ENCODE results near the gene TEX36.
"Not testable (repeated sequence)": the region's sequence is repeated elsewhere in the genome, so short reads cannot be mapped to it uniquely, and the experiment has no call there.

Gene TEX36, protein sequence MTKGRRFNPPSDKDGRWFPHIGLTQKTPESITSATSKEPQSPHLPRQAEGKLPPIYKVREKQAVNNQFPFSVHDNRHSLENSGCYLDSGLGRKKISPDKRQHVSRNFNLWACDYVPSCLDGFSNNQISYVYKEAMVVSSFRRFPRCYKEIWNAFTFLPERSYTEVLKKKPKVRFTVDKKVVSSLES
- 0 reads per million in 9 experiments for total RNA-seq

DNA sequence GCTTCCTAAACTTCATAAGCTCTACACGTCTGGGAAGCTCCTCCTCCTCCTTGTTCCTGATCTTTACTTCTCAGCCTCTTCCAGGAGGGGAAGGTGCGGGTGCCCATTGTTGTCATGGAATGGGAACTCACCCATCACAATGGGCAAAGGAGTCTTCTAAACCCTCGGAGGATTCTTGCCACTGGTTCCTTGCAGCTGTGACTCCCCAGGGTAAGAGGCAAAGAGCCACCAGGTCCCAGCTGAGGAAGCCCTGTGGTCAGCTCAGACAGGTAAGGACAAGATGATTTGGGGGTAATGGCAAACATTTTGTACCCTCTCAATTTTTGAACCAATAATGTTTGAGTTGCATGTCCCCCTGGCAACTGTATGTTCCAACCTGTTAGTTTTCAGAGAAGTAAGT lies at the start of gene TEX36:
TEX36 (minus strand) TSS at position 101 of the 400 bp plus-strand sequence. CDS start 174 bp downstream, outside the sequence.
- H3K36me3 Mint-ChIP-seq (ENCODE audit: insufficient read depth): no peaks in the 10 kb centered on the region
- no peaks in the 10 kb centered on the region for H3K4me1 Mint-ChIP-seq (ENCODE audit: low read depth in 2 of 2)

DNA sequence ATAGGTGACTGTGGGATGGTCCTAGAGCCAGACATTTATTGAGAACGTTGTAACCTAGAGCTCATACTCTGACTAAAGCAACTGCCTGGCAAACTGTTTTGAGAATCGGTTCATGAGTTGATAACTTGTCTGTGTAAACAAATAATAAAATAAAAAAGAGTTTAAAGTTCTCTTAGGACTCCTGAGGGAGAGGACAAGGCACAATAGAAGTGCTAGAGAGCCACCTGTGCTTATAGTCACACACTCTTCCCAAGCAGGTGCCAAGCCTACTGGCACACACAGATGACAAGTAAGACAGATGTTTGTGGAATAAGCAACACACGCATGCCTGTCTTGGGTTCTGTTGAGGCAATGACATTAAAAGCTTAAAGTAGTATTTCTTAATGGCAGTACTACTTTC lies 44.5 kb upstream of the TEX36 start:
- no peak for DNase-seq
- Mint-ChIP-seq H3K9me3 (no peaks in the 10 kb centered on the region), H3K27me3 (no peaks in the 10 kb centered on the region), H3K36me3 (ENCODE audit: insufficient read depth) (peaks cover 97% of the 10 kb centered on the region), H3K4me1 (ENCODE audit: low read depth in 2 of 2) (peaks cover 12 to 21% of the 10 kb centered on the region in 2 donors), H3K4me3 (no peak overlapping the region), H3K27ac (no peak overlapping the region)
- ATAC-seq (replicated peaks): no peak

More for the DNA sequence above, at the start of gene TEX36:
- Mint-ChIP-seq H3K4me3 (no peak within 1 kb of the TSS), H3K27me3 (peaks cover 48 to 63% of the 10 kb centered on the region in 2 donors), H3K9me3 (peaks cover 0 to 4% of the 10 kb centered on the region in 2 donors), H3K27ac (no peak within 1 kb of the TSS)
- no peak for ATAC-seq (replicated peaks)
- no peak for DNase-seq

DNA sequence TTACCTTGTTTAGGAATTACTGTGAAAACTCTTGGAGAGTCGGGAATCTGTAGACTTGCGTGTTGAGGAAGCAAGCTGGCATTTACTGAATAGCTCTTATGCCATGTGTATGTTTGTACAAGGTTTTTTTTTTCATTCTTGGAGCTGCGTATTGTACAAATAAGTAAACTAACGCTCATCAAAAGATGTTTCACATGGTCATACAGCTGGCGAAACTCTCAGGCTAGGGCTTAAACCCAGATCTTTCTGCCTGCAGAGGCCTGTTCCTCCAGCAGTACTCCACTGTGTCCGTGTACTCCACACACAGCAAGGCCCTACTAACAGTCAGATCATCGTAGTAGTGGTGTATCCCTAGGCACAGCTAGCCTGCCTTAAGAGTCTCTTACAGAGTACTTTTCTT lies 44.0 kb upstream of the TEX36 start:
- Mint-ChIP-seq H3K4me3 (no peak overlapping the region), H3K27me3 (no peaks in the 10 kb centered on the region), H3K27ac (no peak overlapping the region), H3K9me3 (no peaks in the 10 kb centered on the region), H3K36me3 (ENCODE audit: insufficient read depth) (peaks cover 97% of the 10 kb centered on the region), H3K4me1 (ENCODE audit: low read depth in 2 of 2) (peaks cover 7 to 21% of the 10 kb centered on the region in 2 donors)
- no peak for ATAC-seq (replicated peaks)
- DNase-seq: no peak

DNA sequence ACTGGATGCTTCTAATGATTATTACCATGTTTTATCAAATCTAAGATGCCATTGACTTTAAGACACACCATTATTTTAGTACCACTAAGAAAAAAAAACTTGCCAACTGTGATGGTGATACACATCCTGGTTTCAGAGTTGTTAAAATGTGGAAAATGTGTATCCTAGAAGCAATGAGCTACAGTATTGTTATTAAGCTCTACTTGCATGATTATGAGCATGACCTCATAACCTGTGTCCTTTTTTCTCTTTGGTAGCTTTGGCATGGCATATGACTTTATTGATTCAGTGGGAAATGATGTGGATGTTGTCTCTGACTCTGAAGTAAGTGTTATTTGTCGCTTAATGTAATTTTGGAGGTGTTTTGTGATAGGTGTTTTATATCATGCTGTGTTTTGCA lies 39.8 kb upstream of the TEX36 start:
- DNase-seq (no peak), ATAC-seq (replicated peaks) (no peak)
- Mint-ChIP-seq H3K27ac (no peak overlapping the region), H3K9me3 (no peaks in the 10 kb centered on the region), H3K36me3 (ENCODE audit: insufficient read depth) (peaks cover 80% of the 10 kb centered on the region), H3K27me3 (no peaks in the 10 kb centered on the region), H3K4me3 (no peak overlapping the region), H3K4me1 (ENCODE audit: low read depth in 2 of 2) (peaks cover 11 to 30% of the 10 kb centered on the region in 2 donors)

DNA sequence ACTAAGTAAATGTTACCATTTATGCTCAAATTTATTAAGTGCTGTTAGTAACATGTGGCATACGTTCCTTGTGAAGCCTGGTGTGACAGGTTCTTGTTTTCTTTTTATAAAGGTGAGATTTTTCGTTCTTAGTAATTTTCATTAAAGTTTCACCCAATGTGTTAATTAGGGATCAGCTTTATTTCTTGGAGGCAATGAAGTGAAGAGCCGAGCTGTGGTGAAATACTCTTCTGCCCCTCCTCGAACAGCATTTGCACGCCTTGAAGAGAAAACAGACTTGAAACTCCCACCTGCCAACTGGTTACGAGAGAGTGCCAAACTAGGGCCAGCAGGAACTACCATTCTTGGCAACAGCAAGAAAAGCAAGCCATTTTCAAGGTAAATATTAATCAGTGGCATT lies 38.1 kb upstream of the TEX36 start:
- Mint-ChIP-seq H3K27me3 (no peaks in the 10 kb centered on the region), H3K4me1 (ENCODE audit: low read depth in 2 of 2) (peaks cover 11 to 30% of the 10 kb centered on the region in 2 donors), H3K36me3 (ENCODE audit: insufficient read depth) (peaks cover 62% of the 10 kb centered on the region), H3K4me3 (peak overlapping the region; percentile 78 to 94), H3K27ac (peak overlapping the region in 1 of 2 donors; percentile 6), H3K9me3 (no peaks in the 10 kb centered on the region)
- ATAC-seq (replicated peaks): no peak
- DNase-seq: no peak

DNA sequence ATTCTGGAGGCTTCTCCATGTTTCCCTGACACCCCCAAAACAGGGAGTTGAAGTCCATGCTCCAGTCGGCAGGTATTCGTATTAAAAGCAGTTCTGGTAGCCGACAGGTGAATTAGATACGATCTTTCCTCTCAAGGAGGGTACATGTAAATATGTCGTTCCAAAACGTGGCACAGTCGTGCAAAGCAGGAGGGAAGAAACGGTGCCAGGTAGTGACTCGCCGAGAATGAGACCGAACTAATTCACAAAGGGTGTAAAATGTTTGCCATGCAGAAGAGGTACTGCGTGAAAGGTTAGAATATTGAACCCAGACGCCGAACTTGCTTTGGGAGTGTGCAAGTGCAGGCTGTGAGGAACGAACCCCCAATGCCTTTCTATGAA lies 37.0 kb upstream of the TEX36 start:
- Mint-ChIP-seq H3K36me3 (ENCODE audit: insufficient read depth) (peaks cover 53% of the 10 kb centered on the region), H3K9me3 (no peaks in the 10 kb centered on the region), H3K4me1 (ENCODE audit: low read depth in 2 of 2) (peaks cover 11 to 29% of the 10 kb centered on the region in 2 donors), H3K27me3 (no peaks in the 10 kb centered on the region), H3K4me3 (peak overlapping the region; percentile 78 to 94), H3K27ac (peak overlapping the region; percentile 80 to 97)
- no peak for ATAC-seq (replicated peaks)
- no peak for DNase-seq

DNA sequence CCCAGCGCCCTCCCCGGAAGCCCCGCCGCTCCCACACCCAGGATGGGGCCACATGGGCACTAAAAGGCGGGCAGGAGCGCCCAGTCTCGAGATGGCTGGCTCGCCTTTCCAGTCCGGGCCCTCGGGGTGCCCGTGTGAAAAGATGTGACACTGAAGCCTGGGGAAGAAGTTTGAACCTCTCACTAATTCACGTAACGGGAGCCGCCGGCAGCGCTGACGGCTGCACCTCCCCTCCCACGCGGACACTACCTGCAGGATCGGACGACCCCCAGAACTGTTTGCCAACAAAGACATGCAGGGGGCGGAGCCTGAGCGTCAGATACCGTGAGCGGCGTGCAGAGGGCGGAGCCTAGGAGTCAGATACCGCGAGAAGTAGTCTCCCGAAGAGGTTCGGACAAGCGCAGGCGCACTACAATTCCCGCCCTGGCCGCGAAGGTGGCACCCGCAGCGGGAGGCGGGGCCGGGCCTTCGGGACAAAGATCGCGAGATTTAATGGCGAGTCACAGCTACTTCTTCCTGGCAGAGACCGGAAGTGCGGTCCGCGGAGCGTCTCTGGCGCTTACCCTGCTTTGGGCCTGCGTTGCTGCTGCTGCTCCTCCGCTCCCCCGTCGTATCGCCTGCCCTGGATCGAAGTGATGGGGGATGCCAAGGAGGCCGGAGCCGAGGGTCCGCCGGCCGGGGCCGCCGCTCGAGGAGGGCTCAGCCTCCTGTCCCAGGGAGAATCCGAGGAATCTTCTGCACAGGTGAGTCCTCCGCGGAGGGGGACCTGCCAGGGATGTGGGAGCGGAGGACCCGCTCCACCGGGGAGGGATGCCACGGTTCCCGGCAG lies 36.4 kb upstream of the TEX36 start, which contains the start of gene EDRF1:
EDRF1 (plus strand) TSS at position 537 of the 829 bp plus-strand sequence; CDS start at position 636, 99 bp downstream.
- H3K4me1 Mint-ChIP-seq (ENCODE audit: low read depth in 2 of 2): peaks cover 8 to 24% of the 10 kb centered on the region in 2 donors
- no peaks in the 10 kb centered on the region for H3K9me3 Mint-ChIP-seq
- H3K27me3 Mint-ChIP-seq: no peaks in the 10 kb centered on the region
- DNase-seq: peak; percentile 99
- H3K27ac Mint-ChIP-seq: peak within 1 kb of the TSS; percentile 80 to 97
- H3K4me3 Mint-ChIP-seq: peak within 1 kb of the TSS; percentile 78 to 94
- ATAC-seq (replicated peaks): peak; percentile 88
- peaks cover 47% of the 10 kb centered on the region for H3K36me3 Mint-ChIP-seq (ENCODE audit: insufficient read depth)

DNA sequence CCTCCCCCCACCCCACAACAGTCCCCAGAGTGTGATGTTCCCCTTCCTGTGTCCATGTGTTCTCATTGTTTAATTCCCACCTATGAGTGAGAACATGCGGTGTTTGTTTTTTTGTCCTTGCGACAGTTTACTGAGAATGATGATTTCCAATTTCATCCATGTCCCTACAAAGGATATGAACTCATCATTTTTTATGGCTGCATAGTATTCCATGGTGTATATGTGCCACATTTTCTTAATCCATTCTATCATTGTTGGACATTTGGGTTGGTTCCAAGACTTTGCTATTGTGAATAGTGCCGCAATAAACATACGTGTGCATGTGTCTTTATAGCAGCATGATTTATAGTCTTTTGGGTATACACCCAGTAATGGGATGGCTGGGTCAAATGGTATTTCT lies 31.8 kb upstream of the TEX36 start:
- not testable (repeated sequence) for DNase-seq; ATAC-seq (replicated peaks); H3K4me3 Mint-ChIP-seq; H3K27ac Mint-ChIP-seq; H3K36me3 Mint-ChIP-seq (ENCODE audit: insufficient read depth); H3K27me3 Mint-ChIP-seq; H3K4me1 Mint-ChIP-seq (ENCODE audit: low read depth in 2 of 2)
- H3K9me3 Mint-ChIP-seq: peaks cover 3 to 17% of the 10 kb centered on the region in 2 donors

DNA sequence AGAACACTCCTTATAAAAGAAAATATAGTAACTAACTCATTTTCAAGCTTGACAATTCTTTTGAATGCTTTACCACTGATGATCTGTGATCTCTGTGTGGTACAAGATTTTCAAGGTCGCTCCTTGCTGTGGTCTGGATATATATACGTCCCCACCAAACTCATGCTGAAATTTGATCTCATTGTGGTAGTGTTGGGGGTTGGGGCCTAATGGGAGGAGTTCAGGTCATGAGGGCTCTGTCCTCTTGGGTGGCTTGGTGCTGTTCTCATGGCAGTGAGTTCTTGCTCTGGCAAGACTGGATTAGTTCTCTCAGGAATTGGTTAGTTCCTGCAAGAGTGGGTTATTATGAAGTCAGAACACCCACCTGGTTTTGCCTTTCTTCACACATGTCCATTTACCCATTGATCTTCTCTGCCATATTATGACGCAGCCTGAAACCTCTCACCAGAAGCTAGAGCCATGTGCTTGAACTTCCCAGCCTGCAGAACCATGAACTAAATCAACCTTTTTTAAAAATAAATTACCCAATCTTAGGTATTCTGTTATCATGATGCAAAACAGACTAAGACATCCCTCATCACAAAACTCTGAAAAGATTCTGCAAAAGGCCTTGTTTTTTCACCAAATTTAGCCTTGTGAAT lies 28.3 kb upstream of the TEX36 start:
- Mint-ChIP-seq H3K4me1 (ENCODE audit: low read depth in 2 of 2) (peaks cover 0 to 4% of the 10 kb centered on the region in 2 donors), H3K9me3 (peaks cover 3 to 17% of the 10 kb centered on the region in 2 donors), H3K4me3 (no peak overlapping the region), H3K36me3 (ENCODE audit: insufficient read depth) (no peaks in the 10 kb centered on the region), H3K27ac (no peak overlapping the region), H3K27me3 (peaks cover 6 to 24% of the 10 kb centered on the region in 2 donors)
- ATAC-seq (replicated peaks): no peak
- no peak for DNase-seq

DNA sequence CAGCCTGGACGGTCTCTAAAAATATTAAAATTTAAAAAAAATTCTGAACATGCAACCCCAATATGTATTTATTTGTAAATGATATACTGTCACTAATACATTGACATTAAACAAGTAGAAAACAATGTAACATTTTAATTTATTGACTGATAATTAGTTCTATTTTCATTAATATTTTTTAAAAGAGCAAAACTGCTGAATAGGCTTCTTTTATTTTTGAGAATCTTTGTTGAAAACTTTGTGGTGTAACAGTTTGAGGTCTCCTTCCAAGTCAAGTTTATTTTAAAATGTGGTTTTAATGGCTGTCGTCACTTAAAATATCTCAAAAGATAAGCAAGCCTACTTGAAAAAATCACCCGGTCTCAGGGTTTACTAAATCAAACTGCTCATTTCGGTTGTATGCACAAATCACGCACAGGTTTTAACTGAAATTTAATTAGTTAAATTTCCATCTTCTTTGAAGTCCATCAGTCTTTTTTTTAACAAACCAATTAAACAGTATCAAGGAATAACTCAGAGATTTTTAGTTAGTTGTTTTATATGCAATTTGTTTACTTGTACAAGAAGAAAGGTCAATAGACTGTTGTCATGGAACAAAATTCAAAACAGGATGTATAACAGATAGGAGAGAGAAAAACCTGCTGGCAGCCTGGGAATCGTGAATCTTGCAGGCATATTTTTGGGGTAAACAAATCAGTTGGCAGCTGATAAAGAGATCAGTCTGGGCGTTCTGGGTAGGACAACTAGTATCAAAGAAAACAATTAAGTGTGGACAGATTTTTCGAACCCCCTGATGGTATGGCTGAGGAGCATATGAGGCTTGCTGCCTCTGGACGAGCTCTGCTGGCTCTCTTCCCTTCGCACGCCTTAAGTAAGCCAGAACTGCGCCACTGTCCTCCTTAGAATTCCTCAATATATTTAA lies 26.9 kb upstream of the TEX36 start:
- Mint-ChIP-seq H3K4me1 (ENCODE audit: low read depth in 2 of 2) (peaks cover 0 to 4% of the 10 kb centered on the region in 2 donors), H3K27ac (no peak overlapping the region), H3K36me3 (ENCODE audit: insufficient read depth) (no peaks in the 10 kb centered on the region), H3K27me3 (peaks cover 11 to 32% of the 10 kb centered on the region in 2 donors), H3K9me3 (peaks cover 3 to 17% of the 10 kb centered on the region in 2 donors), H3K4me3 (no peak overlapping the region)
- ATAC-seq (replicated peaks) (no peak), DNase-seq (no peak)

DNA sequence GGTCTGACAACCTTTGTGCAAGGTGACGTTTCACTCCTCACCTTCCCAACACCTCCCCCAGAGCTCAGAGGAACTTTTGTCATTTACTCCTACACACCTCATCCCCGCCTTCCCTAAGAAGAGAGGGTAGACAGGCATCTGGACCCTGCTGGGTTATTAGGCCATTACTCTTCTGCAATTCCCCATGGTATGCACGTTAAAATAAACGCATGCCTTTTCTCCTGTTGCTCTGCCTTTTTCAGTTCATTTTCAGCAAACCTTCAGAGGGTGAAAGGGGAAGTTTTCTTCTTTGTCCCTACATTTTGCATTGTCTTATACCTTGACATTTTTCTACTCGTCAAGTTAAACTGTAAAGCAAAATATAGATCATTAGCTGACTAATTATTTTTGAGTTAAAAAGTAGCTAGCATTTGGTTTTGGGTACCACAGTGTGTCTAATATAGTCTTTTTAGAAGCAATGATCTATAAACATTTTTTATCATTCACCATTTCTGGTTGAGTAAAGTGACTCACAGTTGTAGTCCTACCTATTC lies 26.1 kb upstream of the TEX36 start:
- H3K27ac Mint-ChIP-seq: no peak overlapping the region
- ATAC-seq (replicated peaks): no peak
- H3K4me3 Mint-ChIP-seq: no peak overlapping the region
- peaks cover 11 to 32% of the 10 kb centered on the region in 2 donors for H3K27me3 Mint-ChIP-seq
- H3K4me1 Mint-ChIP-seq (ENCODE audit: low read depth in 2 of 2): peaks cover 0 to 4% of the 10 kb centered on the region in 2 donors
- DNase-seq: no peak
- H3K9me3 Mint-ChIP-seq: peaks cover 3 to 17% of the 10 kb centered on the region in 2 donors
- H3K36me3 Mint-ChIP-seq (ENCODE audit: insufficient read depth): no peaks in the 10 kb centered on the region

DNA sequence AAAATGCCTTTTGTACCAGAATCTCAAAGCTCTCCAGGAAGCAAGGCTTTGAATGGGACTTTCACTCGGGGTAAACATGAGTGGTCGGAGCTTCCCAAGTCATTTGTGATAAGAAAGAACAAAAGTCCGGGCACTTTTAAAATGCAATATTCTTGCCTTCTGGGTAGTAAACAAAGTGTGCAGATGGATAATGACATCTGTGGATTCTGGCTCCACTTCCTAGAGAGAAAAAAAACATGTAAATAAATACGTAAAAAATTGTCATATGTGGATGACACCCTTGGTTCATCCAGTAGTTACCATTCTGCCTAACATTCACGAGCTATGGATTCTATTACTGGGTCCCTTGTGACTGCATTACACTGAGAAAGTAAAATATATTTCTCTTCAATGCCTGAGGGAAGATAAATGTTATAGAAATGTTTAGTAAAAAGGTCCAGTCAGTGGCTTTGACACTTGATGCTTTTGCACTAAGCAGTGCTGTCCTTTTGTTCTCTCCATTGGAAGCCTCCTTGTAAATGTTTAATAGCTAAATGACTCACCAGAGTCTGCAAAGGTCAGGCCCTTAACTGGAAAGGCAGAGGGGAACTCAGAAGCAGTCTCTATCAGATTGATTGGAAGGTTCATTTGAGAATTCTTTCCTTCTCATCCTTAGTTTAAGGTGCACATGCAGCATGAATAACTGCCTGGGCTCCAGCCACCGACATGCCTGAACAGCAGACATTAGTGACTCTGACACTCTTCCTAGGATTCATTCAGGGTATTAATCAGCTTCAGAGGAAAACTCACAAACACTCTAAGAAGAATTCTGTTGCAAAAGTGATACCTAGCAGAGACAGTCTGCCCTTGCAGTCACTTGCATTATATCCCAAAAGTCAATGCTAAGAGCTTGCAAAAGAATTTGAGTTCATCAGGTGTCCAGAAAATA lies 24.8 kb upstream of the TEX36 start:
- H3K4me1 Mint-ChIP-seq (ENCODE audit: low read depth in 2 of 2): peaks cover 0 to 4% of the 10 kb centered on the region in 2 donors
- ATAC-seq (replicated peaks) (no peak), DNase-seq (no peak)
- H3K27me3 Mint-ChIP-seq: peaks cover 11 to 35% of the 10 kb centered on the region in 2 donors
- no peaks in the 10 kb centered on the region for H3K36me3 Mint-ChIP-seq (ENCODE audit: insufficient read depth)
- no peak overlapping the region for H3K27ac Mint-ChIP-seq
- H3K4me3 Mint-ChIP-seq: no peak overlapping the region
- H3K9me3 Mint-ChIP-seq: peaks cover under 1 to 13% of the 10 kb centered on the region in 2 donors

All from effector memory CD8-positive, alpha-beta T cell (primary cell).